ENCODE results near the gene MKNK2. TPM values are rescaled to one million over a fixed set of nuclear protein-coding genes. Genes with fewer than 3 reads are reported as not detected.

Gene MKNK2
- total and polyA plus RNA-seq, 2 experiments from 2014 or later = 28.9 to 78.6 TPM

GRCh38 chr19:2038284-2039088, 12.6 kb downstream of the MKNK2 start:
- 88 to 93% methylated on average over 34 to 43 of the region's 44 CpGs for WGBS, 2 experiments (ENCODE audit: low coverage in 1 of 2, low lambda C conversion rate in 2 of 2, missing lambda C conversion rate in 2 of 2)

GRCh38 chr19:2037651-2038255, 13.3 kb downstream of the MKNK2 start:
- Histone ChIP-seq H3K27ac (no peak overlapping the region), H2AFZ (no peak overlapping the region), H3F3A (ENCODE audit: insufficient read depth) (peaks cover 8% of the 10 kb centered on the region), H3K4me2 (ENCODE audit: unreplicated experiment) (no peak overlapping the region), H3K9ac (no peak overlapping the region), H3K9me3 (ENCODE audit: low read depth) (no peaks in the 10 kb centered on the region), H3K27me3 (replicated peaks; ENCODE audit: insufficient read depth) (no peaks in the 10 kb centered on the region), H3K79me2 (ENCODE audit: insufficient read depth) (no peaks in the 10 kb centered on the region), H4K20me1 (ENCODE audit: insufficient read depth) (no peaks in the 10 kb centered on the region), H3K36me3 (ENCODE audit: low read depth) (peaks cover 5% of the 10 kb centered on the region; the same call in 1 of the 2 replicates), H3K9me2 (ENCODE audit: insufficient read depth) (no peaks in the 10 kb centered on the region), H3K4me1 (ENCODE audit: insufficient read depth) (0 out of 2 replicates have a peak, but pooled peaks cover 2% of the 10 kb centered on the region), H3K4me3 (no peak overlapping the region)
- no peak for DNase-seq
- in situ Hi-C loops (cut with MboI) = no loop called here
- WGBS, 2 experiments (ENCODE audit: low coverage in 1 of 2, low lambda C conversion rate in 2 of 2, missing lambda C conversion rate in 2 of 2) = 71 to 77% methylated on average over 24 of the region's 24 CpGs
- TF ChIP-seq EZH2 (IDR thresholded peaks at IDR 0.05; ENCODE audit: insufficient read depth, poor library complexity, severe bottlenecking) (no peak), EZH2phosphoT487 (IDR thresholded peaks at IDR 0.05; ENCODE audit: insufficient read depth, low read depth) (no peak)

More at GRCh38 chr19:2038284-2039088, 12.6 kb downstream of the MKNK2 start:
- no peaks in the 10 kb centered on the region for H3K9me2 ChIP-seq (ENCODE audit: insufficient read depth)
- in situ Hi-C loops (cut with MboI) = no loop called here
- H3K4me3 ChIP-seq = no peak overlapping the region
- no peaks in the 10 kb centered on the region for H3K9me3 ChIP-seq (ENCODE audit: low read depth)
- H3K9ac ChIP-seq = no peak overlapping the region
- no peaks in the 10 kb centered on the region for H4K20me1 ChIP-seq (ENCODE audit: insufficient read depth)
- no peak overlapping the region for H3K27ac ChIP-seq
- no peak for TF ChIP-seq EZH2phosphoT487 (IDR thresholded peaks at IDR 0.05; ENCODE audit: insufficient read depth, low read depth)
- H3K4me2 ChIP-seq (ENCODE audit: unreplicated experiment) = no peak overlapping the region
- H3K4me1 ChIP-seq (ENCODE audit: insufficient read depth) = no peaks in the 10 kb centered on the region
- H2AFZ ChIP-seq = no peak overlapping the region
- peaks cover 8% of the 10 kb centered on the region; the same call in 1 of the 2 replicates for H3K36me3 ChIP-seq (ENCODE audit: low read depth)
- DNase-seq = no peak
- no peaks in the 10 kb centered on the region for H3K27me3 ChIP-seq (replicated peaks; ENCODE audit: insufficient read depth)
- H3F3A ChIP-seq (ENCODE audit: insufficient read depth) = peaks cover 7% of the 10 kb centered on the region
- H3K79me2 ChIP-seq (ENCODE audit: insufficient read depth) = no peaks in the 10 kb centered on the region

- in situ Hi-C loops (cut with MboI) = no loop called here
Observed at GRCh38 chr19:2036424-2036823, 14.6 kb downstream of the MKNK2 start.

GRCh38 chr19:2035590-2035991, 15.5 kb downstream of the MKNK2 start:
- H3K27ac ChIP-seq = no peak overlapping the region
- no peak overlapping the region for H3K4me2 ChIP-seq (ENCODE audit: unreplicated experiment)
- H3F3A ChIP-seq (ENCODE audit: insufficient read depth) = peaks cover 10% of the 10 kb centered on the region
- peaks cover 10% of the 10 kb centered on the region for H3K4me1 ChIP-seq (ENCODE audit: insufficient read depth)
- no peak overlapping the region for H3K9ac ChIP-seq
- no peak overlapping the region for H3K4me3 ChIP-seq
- H3K9me3 ChIP-seq (ENCODE audit: low read depth) = no peaks in the 10 kb centered on the region
- H3K79me2 ChIP-seq (ENCODE audit: insufficient read depth) = no peaks in the 10 kb centered on the region
- no peak for DNase-seq
- H3K27me3 ChIP-seq (replicated peaks; ENCODE audit: insufficient read depth) = no peaks in the 10 kb centered on the region
- no peaks in the 10 kb centered on the region for H4K20me1 ChIP-seq (ENCODE audit: insufficient read depth)
- H2AFZ ChIP-seq = no peak overlapping the region
- H3K36me3 ChIP-seq (ENCODE audit: low read depth) = no peaks in the 10 kb centered on the region; the same call in 1 of the 2 replicates
- H3K9me2 ChIP-seq (ENCODE audit: insufficient read depth) = no peaks in the 10 kb centered on the region
- TF ChIP-seq EZH2 (IDR thresholded peaks at IDR 0.05; ENCODE audit: insufficient read depth, poor library complexity, severe bottlenecking) = no peak
- no peak for TF ChIP-seq EZH2phosphoT487 (IDR thresholded peaks at IDR 0.05; ENCODE audit: insufficient read depth, low read depth)
- in situ Hi-C loops (cut with MboI) = no loop called here
- WGBS, 2 experiments (ENCODE audit: low coverage in 1 of 2, low lambda C conversion rate in 2 of 2, missing lambda C conversion rate in 2 of 2) = 79 to 84% methylated on average over 14 of the region's 14 CpGs

More at GRCh38 chr19:2036424-2036823, 14.6 kb downstream of the MKNK2 start:
- H3F3A ChIP-seq (ENCODE audit: insufficient read depth) = peaks cover 10% of the 10 kb centered on the region
- TF ChIP-seq EZH2 (IDR thresholded peaks at IDR 0.05; ENCODE audit: insufficient read depth, poor library complexity, severe bottlenecking) = no peak
- TF ChIP-seq EZH2phosphoT487 (IDR thresholded peaks at IDR 0.05; ENCODE audit: insufficient read depth, low read depth) = no peak
- H3K9me2 ChIP-seq (ENCODE audit: insufficient read depth) = no peaks in the 10 kb centered on the region
- H2AFZ ChIP-seq = no peak overlapping the region
- H3K79me2 ChIP-seq (ENCODE audit: insufficient read depth) = no peaks in the 10 kb centered on the region
- no peak overlapping the region for H3K27ac ChIP-seq
- no peak overlapping the region for H3K9ac ChIP-seq
- H3K27me3 ChIP-seq (replicated peaks; ENCODE audit: insufficient read depth) = no peaks in the 10 kb centered on the region
- no peak overlapping the region for H3K4me3 ChIP-seq
- no peak for DNase-seq
- H4K20me1 ChIP-seq (ENCODE audit: insufficient read depth) = no peaks in the 10 kb centered on the region
- H3K4me2 ChIP-seq (ENCODE audit: unreplicated experiment) = no peak overlapping the region
- H3K4me1 ChIP-seq (ENCODE audit: insufficient read depth) = peaks cover 10% of the 10 kb centered on the region
- H3K9me3 ChIP-seq (ENCODE audit: low read depth) = no peaks in the 10 kb centered on the region
- WGBS, 2 experiments (ENCODE audit: low coverage in 1 of 2, low lambda C conversion rate in 2 of 2, missing lambda C conversion rate in 2 of 2) = 97 to 98% methylated on average over 8 of the region's 8 CpGs
- no peaks in the 10 kb centered on the region; the same call in 1 of the 2 replicates for H3K36me3 ChIP-seq (ENCODE audit: low read depth)
